Activated naive CD4-positive, alpha-beta T cell treated with anti-CD3 and anti-CD28 coated beads, Interleukin-2, amount 10 ng/mL, durations not matched to agents 5 hours and 36 hours (primary cell): Measurements from ENCODE around the gene VSNL1. TPM values are rescaled to one million over a fixed set of nuclear protein-coding genes. Genes with fewer than 3 reads are reported as not detected.

Source experiments
- total RNA-seq, 2 experiments: library from RNA; stranded (reverse); gene quantifications; one replicate each; pipeline ENCODE4 v1.2.3, GENCODE V29; 2021

The VSNL1 gene
- not detected for total RNA-seq

DNA sequence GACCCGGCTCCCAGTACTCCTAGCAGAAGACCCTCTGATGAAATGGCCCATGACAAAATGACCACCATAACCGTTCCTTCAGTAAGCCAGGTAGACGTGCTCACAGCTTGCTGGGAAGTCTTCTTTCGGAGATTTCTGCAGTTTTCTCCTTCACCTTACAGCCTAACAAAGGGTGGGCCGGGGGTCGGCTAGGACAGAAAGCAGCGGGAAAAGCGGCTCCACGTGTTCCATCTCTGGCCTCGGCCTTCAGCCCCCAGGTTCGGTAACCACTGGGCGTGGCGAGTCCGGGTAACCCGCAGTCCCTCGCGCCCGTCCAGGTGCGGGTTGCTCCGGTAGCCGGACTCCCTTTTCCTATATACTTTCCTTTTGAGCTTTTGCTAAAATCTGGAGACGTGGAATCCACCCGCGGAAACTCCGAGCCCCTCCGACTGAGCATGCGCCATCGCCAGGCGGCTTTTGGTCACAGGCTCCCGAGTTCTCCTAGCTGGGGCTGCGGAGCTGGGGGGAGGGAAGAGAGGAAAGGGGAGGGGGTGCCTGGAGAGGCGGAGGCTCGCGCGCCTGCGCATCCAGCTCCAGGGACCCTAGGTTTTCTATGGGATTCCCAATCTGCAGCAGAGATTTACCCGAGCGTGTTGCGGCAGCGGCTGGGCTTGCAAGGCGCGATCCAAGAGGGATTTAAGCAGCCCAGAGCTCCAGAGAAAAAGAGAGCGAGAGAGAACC is at the start of gene VSNL1:
TSS of gene VSNL1 (plus strand) at position 604 of the 720 bp plus-strand sequence. CDS start 51,379 bp downstream, outside the sequence.

GRCh38 chr2:17518212-17519154 is 22.0 kb upstream of the VSNL1 start, which contains the start of gene RAD51AP2:
RAD51AP2 (minus strand) TSS chr2:17518440; CDS start chr2:17518415, 25 bp downstream.

Other genes with a start within 250 kb of the VSNL1 start
- gene RAD51AP2, start 22.3 kb upstream of the VSNL1 start, total RNA-seq, result not detected
- 10 to 100 TPM; 30.6 to 33.2 TPM for gene SMC6, start 213.1 kb downstream of the VSNL1 start, total RNA-seq
- 10 to 100 TPM; 27.1 to 30.0 TPM for gene GEN1, start 213.4 kb downstream of the VSNL1 start, total RNA-seq